Stimulated activated CD4-positive, alpha-beta T cell treated with anti-CD3 and anti-CD28 coated beads, Interleukin-12 subunit alpha, Interleukin-12 subunit beta, amount 100 ng/mL, for 24 hours (primary cell): ENCODE measurements around the gene NLGN1.
"Not testable (repeated sequence)": the region's sequence is repeated elsewhere in the genome, so short reads cannot be mapped to it uniquely, and the experiment has no call there.

Source experiments
- DNase-seq, 2 experiments: peaks; one replicate each; pipeline ENCODE4 v3.0.0-alpha.2; 2020; ENCODE audit warnings: low read depth in 2 of 2

The NLGN1 gene

GRCh38 chr3:174220775-174221554 lies 823.4 kb downstream of the NLGN1 start:
- DNase-seq, result no peak

- no peak for DNase-seq
Measured at GRCh38 chr3:174223042-174223441, 825.5 kb downstream of the NLGN1 start.

- no peak for DNase-seq
Measured at GRCh38 chr3:174223626-174224025, 826.1 kb downstream of the NLGN1 start.

- DNase-seq, result no peak
Measured at GRCh38 chr3:174229916-174230315, 832.4 kb downstream of the NLGN1 start.

GRCh38 chr3:174232028-174232657 lies 834.6 kb downstream of the NLGN1 start:
- not testable (repeated sequence) for DNase-seq

- DNase-seq, result no peak
Measured at GRCh38 chr3:174232658-174233429, 835.3 kb downstream of the NLGN1 start.

- DNase-seq, result no peak
Measured at GRCh38 chr3:174233511-174233910, 836.0 kb downstream of the NLGN1 start.

GRCh38 chr3:174242311-174243041 lies 844.9 kb downstream of the NLGN1 start:
- DNase-seq, result no peak

- DNase-seq, result no peak
Measured at GRCh38 chr3:174243171-174243570, 845.6 kb downstream of the NLGN1 start.

GRCh38 chr3:174247687-174248152 lies 850.2 kb downstream of the NLGN1 start:
- DNase-seq, result no peak

- DNase-seq, result no peak
Measured at GRCh38 chr3:174251681-174252080, 854.1 kb downstream of the NLGN1 start.

GRCh38 chr3:174253196-174253823 lies 855.8 kb downstream of the NLGN1 start:
- DNase-seq, result no peak

GRCh38 chr3:174253940-174254339 lies 856.4 kb downstream of the NLGN1 start:
- DNase-seq, result no peak

GRCh38 chr3:174255454-174255853 lies 857.9 kb downstream of the NLGN1 start:
- DNase-seq, result no peak

GRCh38 chr3:174266476-174266875 lies 868.9 kb downstream of the NLGN1 start:
- no peak for DNase-seq

GRCh38 chr3:174268061-174268460 lies 870.5 kb downstream of the NLGN1 start:
- DNase-seq, result no peak

GRCh38 chr3:174268586-174268985 lies 871.0 kb downstream of the NLGN1 start:
- no peak for DNase-seq

- DNase-seq, result no peak
Measured at GRCh38 chr3:174270841-174271240, 873.3 kb downstream of the NLGN1 start.

GRCh38 chr3:174275336-174275735 lies 877.8 kb downstream of the NLGN1 start:
- DNase-seq, result no peak

- no peak for DNase-seq
Measured at GRCh38 chr3:174276826-174277225, 879.3 kb downstream of the NLGN1 start.

- DNase-seq, result no peak
Measured at GRCh38 chr3:174278094-174278493, 880.5 kb downstream of the NLGN1 start.
